GM18520 (cell line): Measurements from ENCODE around the gene CACNB2.

Experiments
- ATAC-seq: cut with Tn5 transposase; IDR thresholded peaks from one replicate; pipeline ENCODE4 v1.9.1; 2021; ENCODE audit not compliant: unreplicated experiment

Gene CACNB2

DNA sequence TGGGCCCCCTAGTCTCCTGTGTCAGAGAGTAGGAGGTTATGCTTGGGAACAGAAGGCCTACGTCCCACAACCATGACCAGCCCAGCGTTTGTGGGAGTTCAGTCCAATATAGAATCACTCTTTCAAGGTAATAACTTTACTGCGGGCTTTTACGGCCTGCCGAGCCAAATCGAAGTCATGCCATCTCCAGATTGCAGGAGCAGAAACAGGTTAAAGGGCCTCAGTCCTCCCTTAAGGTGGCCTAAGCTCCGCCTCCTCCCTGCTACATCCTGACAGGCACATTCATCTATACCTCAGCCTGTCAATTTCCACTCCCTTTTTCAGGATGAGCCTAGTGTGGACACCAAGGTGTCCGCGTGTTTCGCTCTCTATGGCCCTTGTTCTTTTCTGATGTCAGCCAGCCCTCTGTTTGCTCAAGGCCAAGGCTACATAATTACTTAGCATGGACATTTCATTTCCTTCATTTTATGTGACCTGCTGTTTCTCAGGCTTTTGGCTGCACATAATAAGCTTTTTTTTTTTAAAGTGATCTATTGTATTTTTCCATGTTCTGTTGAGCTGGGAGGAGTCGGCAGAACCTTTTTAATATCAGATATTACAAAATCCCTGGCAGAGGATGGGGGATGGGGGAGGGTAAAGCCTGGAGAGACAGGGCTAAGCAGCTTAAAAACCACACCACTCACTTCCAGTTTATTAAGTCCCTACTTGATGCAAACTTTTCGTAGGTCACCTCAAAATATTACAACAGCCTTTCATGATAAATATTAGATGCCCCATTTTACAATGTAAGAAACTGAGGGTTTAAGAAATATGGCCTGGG is 84.6 kb downstream of the CACNB2 start:
- ATAC-seq = no peak

GRCh38 chr10:18226336-18226735 is 86.1 kb downstream of the CACNB2 start:
- ATAC-seq = no peak

GRCh38 chr10:18229826-18230225 is 89.6 kb downstream of the CACNB2 start:
- ATAC-seq = no peak

- no peak for ATAC-seq
Measured at GRCh38 chr10:18230794-18231193, 90.6 kb downstream of the CACNB2 start.

DNA sequence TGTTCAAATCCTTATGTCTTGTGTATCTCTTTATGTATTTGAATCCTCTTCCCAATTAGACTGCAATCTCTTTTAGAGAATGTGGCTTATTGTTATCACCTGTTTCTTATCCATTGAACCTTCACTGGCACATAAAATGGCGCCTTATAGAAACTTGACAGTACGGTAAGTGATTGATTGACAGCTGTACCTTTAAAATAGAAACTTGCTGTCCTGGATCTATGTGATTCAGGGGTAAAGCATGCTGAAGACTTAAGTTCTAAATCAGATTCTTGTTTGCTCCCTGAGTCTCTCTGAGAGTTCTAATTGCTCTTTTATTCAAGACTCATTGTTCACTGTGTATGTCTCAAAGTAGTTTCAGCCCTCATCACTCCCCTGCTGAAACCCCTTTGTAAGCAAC is 91.3 kb downstream of the CACNB2 start:
- ATAC-seq = no peak

GRCh38 chr10:18233775-18234174 is 93.6 kb downstream of the CACNB2 start:
- no peak for ATAC-seq

DNA sequence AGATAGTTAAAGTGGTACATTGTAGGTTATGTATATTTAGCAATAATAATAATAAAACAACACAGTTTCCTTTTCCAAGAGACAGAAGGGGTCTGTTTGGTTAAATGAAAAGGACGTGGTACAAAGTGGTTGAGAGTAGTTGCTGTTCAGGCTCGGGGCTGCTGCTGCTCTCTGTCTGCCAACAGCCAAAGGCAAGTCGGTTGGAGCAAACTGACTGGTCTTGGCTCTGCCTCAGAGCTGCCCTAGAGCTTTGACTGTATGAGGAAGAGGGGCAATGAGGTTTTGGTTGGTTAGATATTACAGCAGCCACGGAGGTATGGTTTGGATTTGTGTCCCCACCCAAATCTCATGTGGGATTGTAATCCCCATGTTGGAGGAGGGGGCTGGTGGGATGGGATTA is 95.3 kb downstream of the CACNB2 start:
- no peak for ATAC-seq

DNA sequence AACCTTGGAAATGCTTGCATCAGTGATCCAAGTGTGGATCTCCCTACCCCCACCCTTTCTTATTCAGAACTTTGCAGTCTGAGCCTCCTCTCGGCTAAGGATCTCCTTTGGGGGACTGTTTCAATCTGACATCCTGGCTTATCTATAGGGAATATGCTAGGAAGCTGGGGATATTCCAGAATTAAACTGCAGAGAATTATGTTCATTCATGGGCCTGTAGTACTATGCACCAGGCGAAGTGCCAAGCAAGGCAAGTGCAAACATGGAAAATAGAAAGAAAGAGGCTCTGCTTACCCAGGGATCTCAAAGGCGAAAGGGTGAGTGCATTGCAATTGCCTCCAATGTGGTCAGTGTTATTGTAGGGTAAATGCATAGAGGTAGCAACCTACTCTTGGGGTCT is 96.5 kb downstream of the CACNB2 start:
- ATAC-seq = no peak

GRCh38 chr10:18238870-18239485 is 98.8 kb downstream of the CACNB2 start:
- ATAC-seq = no peak

GRCh38 chr10:18240185-18240882 is 100.1 kb downstream of the CACNB2 start:
- ATAC-seq = no peak

- no peak for ATAC-seq
Measured at GRCh38 chr10:18246967-18247366, 106.7 kb downstream of the CACNB2 start.

GRCh38 chr10:18252086-18252485 is 111.9 kb downstream of the CACNB2 start:
- ATAC-seq = no peak

GRCh38 chr10:18254086-18254485 is 113.9 kb downstream of the CACNB2 start:
- no peak for ATAC-seq

GRCh38 chr10:18254692-18255091 is 114.5 kb downstream of the CACNB2 start:
- ATAC-seq = no peak

GRCh38 chr10:18260310-18260922 is 120.2 kb downstream of the CACNB2 start:
- ATAC-seq = no peak

DNA sequence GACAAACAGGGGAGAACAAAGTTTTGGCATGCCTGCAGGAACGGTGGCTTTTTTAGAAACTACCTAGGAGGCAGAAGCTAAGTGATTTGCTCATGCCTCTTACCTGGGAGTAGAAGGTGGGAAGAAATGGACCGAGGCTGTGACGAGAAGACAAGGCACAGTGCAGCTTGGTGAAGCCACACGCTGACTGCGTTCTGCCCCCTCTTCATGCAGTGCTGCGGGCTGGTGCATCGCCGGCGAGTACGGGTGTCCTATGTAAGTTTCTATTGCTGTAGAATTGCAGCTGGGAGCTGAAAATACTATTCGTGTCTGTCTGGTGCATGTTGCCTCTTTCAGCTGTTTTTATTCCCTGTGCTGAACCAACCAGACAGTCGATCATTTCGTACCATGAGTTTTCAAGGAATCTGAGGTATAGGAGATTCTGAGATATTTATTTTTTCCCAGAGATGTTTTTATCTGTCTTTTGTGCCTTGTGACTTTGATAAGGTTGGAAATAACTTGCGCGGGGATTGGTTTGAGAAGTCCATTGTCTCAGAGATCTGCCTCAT is 120.9 kb downstream of the CACNB2 start:
- no peak for ATAC-seq

DNA sequence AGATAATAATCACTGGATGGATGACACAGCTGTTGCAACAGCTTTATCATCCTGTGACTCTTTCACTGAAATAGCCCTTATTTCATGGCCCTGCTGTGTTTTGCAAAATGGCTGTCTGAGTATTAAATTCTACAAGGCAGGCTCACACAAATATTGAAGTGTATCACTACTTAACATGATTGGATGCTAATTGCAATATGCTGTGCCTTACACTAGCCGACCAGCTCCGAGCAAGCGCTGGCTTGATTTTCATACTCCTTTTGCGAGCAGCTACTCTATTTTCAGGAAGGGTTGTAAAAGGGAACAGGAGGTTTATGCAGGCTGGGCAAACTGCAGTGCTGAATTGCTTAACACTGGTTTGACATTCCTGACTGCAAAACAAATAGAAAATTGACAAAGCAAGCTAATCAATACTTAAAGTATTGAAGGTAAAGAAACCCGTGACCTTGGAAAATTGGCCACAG is 121.6 kb downstream of the CACNB2 start:
- no peak for ATAC-seq

GRCh38 chr10:18264466-18265050 is 124.3 kb downstream of the CACNB2 start:
- ATAC-seq = no peak

GRCh38 chr10:18268005-18268404 is 127.8 kb downstream of the CACNB2 start:
- no peak for ATAC-seq

DNA sequence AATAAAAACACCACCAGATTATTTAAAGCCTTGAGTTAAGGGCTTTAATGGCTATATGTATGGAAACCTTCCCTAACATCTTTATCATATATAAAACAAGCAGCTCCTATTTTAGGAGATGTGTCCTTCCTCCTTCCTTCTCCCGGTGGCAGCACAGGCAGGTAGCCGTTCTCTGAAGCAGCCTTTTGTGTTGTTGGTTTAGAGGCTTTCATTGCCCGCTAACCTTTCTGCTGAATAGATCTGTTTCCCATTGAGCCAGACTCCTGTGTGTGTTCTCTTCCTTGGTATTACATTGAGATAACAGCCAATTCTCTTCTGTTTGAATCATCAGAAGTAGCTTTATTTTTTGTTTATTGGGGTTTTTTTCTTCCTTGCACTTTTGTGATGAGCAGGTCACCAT is 131.3 kb downstream of the CACNB2 start:
- ATAC-seq = no peak

DNA sequence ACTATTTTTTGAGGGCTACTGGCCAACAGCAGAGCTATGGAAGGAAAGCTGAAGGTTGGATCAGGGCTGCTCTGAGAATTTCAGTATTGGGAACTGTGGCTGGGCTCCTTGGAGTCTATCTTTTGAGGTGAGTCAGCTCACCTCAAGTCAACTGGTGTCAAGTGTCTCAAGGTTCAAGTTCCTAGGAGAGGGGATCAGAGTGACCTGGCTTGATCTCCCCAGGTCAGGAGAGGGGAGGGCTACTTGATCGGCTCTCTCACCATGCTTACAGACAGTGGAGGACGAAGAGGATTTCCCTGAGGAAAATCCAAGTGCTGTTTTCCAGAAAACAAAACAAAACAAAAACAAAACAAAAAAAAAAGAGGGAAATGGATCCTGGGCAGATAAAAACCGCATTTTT is 132.8 kb downstream of the CACNB2 start:
- ATAC-seq = no peak
